ENCODE measurements around the gene EPS15. TPM values are rescaled to one million over a fixed set of nuclear protein-coding genes. Genes with fewer than 3 reads are reported as not detected.

The EPS15 gene
- total and polyA plus RNA-seq, 9 of the 15 experiments (the other 6 are each of a cell fraction or from before 2014, with no cell fraction given), result 23.1 to 69.0 (median 41.7) TPM

- no peak for TF ChIP-seq E2F5 (CRISPR knock-in tag; IDR thresholded peaks at IDR 0.05)
- ChIA-PET CTCF (ENCODE audit: low intra/inter-chr PET ratio) (no interaction called here), POLR2A (interaction anchor here (0.9 to 2.7 kb wide), 8 partner anchors 11 to 45 kb away, joined by 3 to 13 read pairs (median 4); no protein-coding TSS in a partner anchor)
- H4K20me1 ChIP-seq (replicated peaks; ENCODE audit: control insufficient read depth, insufficient read depth, low read length), result no peaks in the 10 kb centered on the region
- 65% methylated on average over 3 of the region's 3 CpGs for WGBS (ENCODE audit: insufficient coverage, low coverage, missing lambda C conversion rate)
- peaks cover 0 to 16% of the 10 kb centered on the region in 2 experiments; a peak in 4 of 5 replicates for H3K4me1 ChIP-seq (replicated peaks in 1 of 2; ENCODE audit: control insufficient read depth in 2 of 2, insufficient read depth in 2 of 2, low read length in 2 of 2)
- DNase-seq (ENCODE audit: extremely low read depth in 1 of 4, low spot score in 3 of 4) (no peak), FAIRE-seq (no peak), ATAC-seq (no peak)
- no TSS peak for BruUV-seq (replicated peaks)
- no peak overlapping the region for H2AFZ ChIP-seq (ENCODE audit: low read depth, low read length)
- no peaks in the 10 kb centered on the region for H3K79me2 ChIP-seq (ENCODE audit: control insufficient read depth, insufficient read depth, low read length)
- no peaks in the 10 kb centered on the region for H3K27me3 ChIP-seq (ENCODE audit: control insufficient read depth in 2 of 2, insufficient read depth in 2 of 2, low read length in 2 of 2)
- H3K36me3 ChIP-seq (ENCODE audit: control insufficient read depth, insufficient read depth, low read length), result peaks cover 51% of the 10 kb centered on the region; the same call in 2 of the 3 replicates
- no peak overlapping the region for H3K4me2 ChIP-seq (ENCODE audit: insufficient read depth, low read length)
- no peaks in the 10 kb centered on the region for H3K9me1 ChIP-seq (ENCODE audit: control insufficient read depth, insufficient read depth, low read length)
- no peak overlapping the region for H3K27ac ChIP-seq (ENCODE audit: extremely low read depth, low read depth, low read length)
- in situ Hi-C loops (cut with MboI), result no loop called here
- H3K9ac ChIP-seq (ENCODE audit: insufficient read depth in 1 of 2, low read depth in 2 of 2, low read length in 2 of 2), result no peak overlapping the region
- intact Hi-C loops (cut with micrococcal nuclease), result loop anchor here (5.0 to 10.0 kb wide), 3 partner anchors 73 to 320 kb away; partner anchors contain the start of gene EPS15
- H3K4me3 ChIP-seq, result no peak overlapping the region
- H3K9me3 ChIP-seq (replicated peaks; ENCODE audit: control insufficient read depth, insufficient read depth, low read depth, low read length), result no peaks in the 10 kb centered on the region
Observed at GRCh38 chr1:51444534-51445192, 74.4 kb downstream of the EPS15 start.

- Histone ChIP-seq H3K4me3 (no peak overlapping the region), H3K79me2 (ENCODE audit: control insufficient read depth, insufficient read depth, low read length) (no peaks in the 10 kb centered on the region), H3K4me2 (ENCODE audit: insufficient read depth, low read length) (no peak overlapping the region), H3K27ac (ENCODE audit: extremely low read depth, low read depth, low read length) (no peak overlapping the region), H3K27me3 (ENCODE audit: control insufficient read depth in 2 of 2, insufficient read depth in 2 of 2, low read length in 2 of 2) (no peaks in the 10 kb centered on the region), H4K20me1 (replicated peaks; ENCODE audit: control insufficient read depth, insufficient read depth, low read length) (no peaks in the 10 kb centered on the region), H3K9ac (ENCODE audit: insufficient read depth in 1 of 2, low read depth in 2 of 2, low read length in 2 of 2) (no peak overlapping the region), H3K9me1 (ENCODE audit: control insufficient read depth, insufficient read depth, low read length) (no peaks in the 10 kb centered on the region), H2AFZ (ENCODE audit: low read depth, low read length) (no peak overlapping the region), H3K9me3 (replicated peaks; ENCODE audit: control insufficient read depth, insufficient read depth, low read depth, low read length) (no peaks in the 10 kb centered on the region), H3K4me1 (replicated peaks in 1 of 2; ENCODE audit: control insufficient read depth in 2 of 2, insufficient read depth in 2 of 2, low read length in 2 of 2) (peaks cover 0 to 16% of the 10 kb centered on the region in 2 experiments; a peak in 4 of 5 replicates), H3K36me3 (ENCODE audit: control insufficient read depth, insufficient read depth, low read length) (peaks cover 57% of the 10 kb centered on the region; the same call in 2 of the 3 replicates)
- 96% methylated on average over 1 of the region's 1 CpG for WGBS (ENCODE audit: insufficient coverage, low coverage, missing lambda C conversion rate)
- no peak for FAIRE-seq
- no TSS peak for BruUV-seq (replicated peaks)
- ChIA-PET CTCF (ENCODE audit: low intra/inter-chr PET ratio) (no interaction called here), POLR2A (interaction anchor here (0.6 to 2.7 kb wide), 9 partner anchors 8 to 197 kb away, joined by 3 to 13 read pairs (median 4); no protein-coding TSS in a partner anchor)
- in situ Hi-C loops (cut with MboI) (no loop called here), intact Hi-C loops (cut with micrococcal nuclease) (loop anchor here (10.0 kb wide), 1 partner anchor 321 kb away; no protein-coding TSS in a partner anchor)
- no peak for ATAC-seq
- no peak for DNase-seq (ENCODE audit: extremely low read depth in 1 of 4, low spot score in 3 of 4)
- TF ChIP-seq MIER1 (IDR thresholded peaks at IDR 0.05; ENCODE audit: low read depth), result no peak
- no peak for TF ChIP-seq CREB5 (CRISPR knock-in tag; IDR thresholded peaks at IDR 0.05)
- no peak for TF ChIP-seq ZBTB7A (IDR thresholded peaks at IDR 0.05; ENCODE audit: borderline replicate concordance, control insufficient read depth, low read depth, low read length)
- TF ChIP-seq HDAC6 (IDR thresholded peaks at IDR 0.05; ENCODE audit: low read depth, low read length), result no peak
- no peak for TF ChIP-seq SOX6 (IDR thresholded peaks at IDR 0.05)
Observed at GRCh38 chr1:51444096-51444495, 75.0 kb downstream of the EPS15 start.

Data from K562 (cell line).